Sigmoid colon (tissue), 4 donors: ENCODE results near the gene PAK6.

Experiments
- EP300 ChIP-seq, 4 donors: sonication (generic); formaldehyde crosslinking; IDR thresholded peaks; one replicate each; pipeline ENCODE4 v1.6.1; 2017; ENCODE audit warnings: antibody characterized with exemption in 4 of 4
- POLR2AphosphoS5 ChIP-seq, 4 donors: sonication (generic); formaldehyde crosslinking; IDR thresholded peaks; one replicate each; pipeline ENCODE4 v1.6.1; 2017; ENCODE audit warnings: antibody characterized with exemption in 4 of 4
- TF ChIP-seq, protein P1 (sequence below), 4 experiments: fragments of 450-650 bp in 3 of 4; fragments of 200-600 bp in 1 of 4; IDR thresholded peaks; one replicate each; pipeline ENCODE4 v1.5.1; 2016 to 2019; ENCODE audit warnings: antibody characterized with exemption in 4 of 4, mild to moderate bottlenecking in 3 of 4, moderate library complexity in 2 of 4

DNA sequence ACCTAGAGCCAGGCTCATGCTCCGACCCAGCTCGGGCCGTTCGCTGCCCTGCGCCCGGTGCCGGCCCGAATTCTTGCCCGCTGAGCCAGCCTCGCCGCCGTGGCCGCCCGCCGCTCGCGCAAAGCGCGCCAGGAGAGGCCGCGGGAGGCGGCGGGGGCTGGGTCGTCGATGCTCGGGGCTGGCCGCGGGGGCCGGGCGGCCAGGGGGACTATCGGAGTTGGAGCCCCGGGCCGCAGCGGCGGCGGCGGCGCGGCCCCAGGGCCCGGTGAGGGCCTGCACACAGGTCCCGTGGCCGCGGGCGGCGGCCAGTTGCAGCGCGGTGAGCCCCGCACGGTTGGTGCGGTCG is 42.9 kb downstream of the PAK6 start:
- TF ChIP-seq, protein P1, sequence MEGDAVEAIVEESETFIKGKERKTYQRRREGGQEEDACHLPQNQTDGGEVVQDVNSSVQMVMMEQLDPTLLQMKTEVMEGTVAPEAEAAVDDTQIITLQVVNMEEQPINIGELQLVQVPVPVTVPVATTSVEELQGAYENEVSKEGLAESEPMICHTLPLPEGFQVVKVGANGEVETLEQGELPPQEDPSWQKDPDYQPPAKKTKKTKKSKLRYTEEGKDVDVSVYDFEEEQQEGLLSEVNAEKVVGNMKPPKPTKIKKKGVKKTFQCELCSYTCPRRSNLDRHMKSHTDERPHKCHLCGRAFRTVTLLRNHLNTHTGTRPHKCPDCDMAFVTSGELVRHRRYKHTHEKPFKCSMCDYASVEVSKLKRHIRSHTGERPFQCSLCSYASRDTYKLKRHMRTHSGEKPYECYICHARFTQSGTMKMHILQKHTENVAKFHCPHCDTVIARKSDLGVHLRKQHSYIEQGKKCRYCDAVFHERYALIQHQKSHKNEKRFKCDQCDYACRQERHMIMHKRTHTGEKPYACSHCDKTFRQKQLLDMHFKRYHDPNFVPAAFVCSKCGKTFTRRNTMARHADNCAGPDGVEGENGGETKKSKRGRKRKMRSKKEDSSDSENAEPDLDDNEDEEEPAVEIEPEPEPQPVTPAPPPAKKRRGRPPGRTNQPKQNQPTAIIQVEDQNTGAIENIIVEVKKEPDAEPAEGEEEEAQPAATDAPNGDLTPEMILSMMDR (IDR thresholded peaks at IDR 0.05), result no peak
- TF ChIP-seq EP300 (IDR thresholded peaks at IDR 0.05) (no peak), POLR2AphosphoS5 (IDR thresholded peaks at IDR 0.05) (no peak)
